ENCODE data around the gene OR8D2. TPM values are rescaled to one million over a fixed set of nuclear protein-coding genes. Genes with fewer than 3 reads are reported as not detected.

OR8D2 gene
- total and polyA plus RNA-seq, 2 donors (not counting 3 experiments of a cell fraction or from before 2014, with no cell fraction given), result not detected

GRCh38 chr11:124313131-124313530 is 6.9 kb downstream of the OR8D2 start:
- Histone ChIP-seq H4K20me1 (replicated peaks; ENCODE audit: control insufficient read depth, extremely low read depth, insufficient read depth, low read length) (no peaks in the 10 kb centered on the region), H3K4me3 (replicated peaks in 1 of 3; ENCODE audit: insufficient read depth in 1 of 3, low read depth in 1 of 3, low read length in 3 of 3) (no peak overlapping the region), H2AFZ (ENCODE audit: low read depth, low read length) (no peak overlapping the region), H3K4me2 (ENCODE audit: insufficient read depth, low read length) (no peak overlapping the region), H3K27me3 (ENCODE audit: control insufficient read depth in 2 of 2, insufficient read depth in 2 of 2, low read length in 2 of 2) (peaks cover 0 to 3% of the 10 kb centered on the region in 2 experiments), H3K27ac (ENCODE audit: insufficient read depth, low read depth, low read length) (no peak overlapping the region), H3K79me2 (ENCODE audit: control insufficient read depth, insufficient read depth, low read length) (no peaks in the 10 kb centered on the region), H3K36me3 (ENCODE audit: control insufficient read depth in 2 of 2, extremely low read depth in 1 of 2, insufficient read depth in 2 of 2, low read length in 2 of 2) (no peaks in the 10 kb centered on the region), H3K9me1 (replicated peaks; ENCODE audit: control insufficient read depth, extremely low read depth, insufficient read depth, low read length) (no peaks in the 10 kb centered on the region), H3K9ac (replicated peaks; ENCODE audit: extremely low read depth, insufficient read depth, low read length) (no peak overlapping the region), H3K4me1 (ENCODE audit: control insufficient read depth, extremely low read depth, insufficient read depth, low read length) (peaks cover 6% of the 10 kb centered on the region), H3K9me3 (replicated peaks; ENCODE audit: control insufficient read depth, insufficient read depth, low read length) (no peaks in the 10 kb centered on the region)
- ChIA-PET POLR2A (no interaction called here), CTCF (no interaction called here)
- FAIRE-seq (no peak), DNase-seq (ENCODE audit: low read depth, low spot score) (no peak)
- TF ChIP-seq JUN (IDR thresholded peaks at IDR 0.05; ENCODE audit: borderline replicate concordance, insufficient read depth, insufficient read length, low read depth) (no peak), POLR2A (IDR thresholded peaks at IDR 0.05; ENCODE audit: low read depth, low read length) (no peak), EZH2 (IDR thresholded peaks at IDR 0.05; ENCODE audit: borderline replicate concordance, low read depth, low read length, severe bottlenecking) (no peak), FOS (IDR thresholded peaks at IDR 0.05; ENCODE audit: borderline replicate concordance, insufficient read depth, low read length) (no peak), POLR2AphosphoS5 (IDR thresholded peaks at IDR 0.05; ENCODE audit: insufficient read depth, low read depth, low read length) (no peak), MYC (IDR thresholded peaks at IDR 0.05; ENCODE audit: low read depth, low read length) (no peak), GATA2 (IDR thresholded peaks at IDR 0.05; ENCODE audit: insufficient read depth, insufficient read length, low read depth, low read length) (no peak)
- TF ChIP-seq, protein P1, sequence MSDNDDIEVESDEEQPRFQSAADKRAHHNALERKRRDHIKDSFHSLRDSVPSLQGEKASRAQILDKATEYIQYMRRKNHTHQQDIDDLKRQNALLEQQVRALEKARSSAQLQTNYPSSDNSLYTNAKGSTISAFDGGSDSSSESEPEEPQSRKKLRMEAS (IDR thresholded peaks at IDR 0.05; ENCODE audit: insufficient read depth, insufficient read length), result no peak
- TF ChIP-seq, protein P2, sequence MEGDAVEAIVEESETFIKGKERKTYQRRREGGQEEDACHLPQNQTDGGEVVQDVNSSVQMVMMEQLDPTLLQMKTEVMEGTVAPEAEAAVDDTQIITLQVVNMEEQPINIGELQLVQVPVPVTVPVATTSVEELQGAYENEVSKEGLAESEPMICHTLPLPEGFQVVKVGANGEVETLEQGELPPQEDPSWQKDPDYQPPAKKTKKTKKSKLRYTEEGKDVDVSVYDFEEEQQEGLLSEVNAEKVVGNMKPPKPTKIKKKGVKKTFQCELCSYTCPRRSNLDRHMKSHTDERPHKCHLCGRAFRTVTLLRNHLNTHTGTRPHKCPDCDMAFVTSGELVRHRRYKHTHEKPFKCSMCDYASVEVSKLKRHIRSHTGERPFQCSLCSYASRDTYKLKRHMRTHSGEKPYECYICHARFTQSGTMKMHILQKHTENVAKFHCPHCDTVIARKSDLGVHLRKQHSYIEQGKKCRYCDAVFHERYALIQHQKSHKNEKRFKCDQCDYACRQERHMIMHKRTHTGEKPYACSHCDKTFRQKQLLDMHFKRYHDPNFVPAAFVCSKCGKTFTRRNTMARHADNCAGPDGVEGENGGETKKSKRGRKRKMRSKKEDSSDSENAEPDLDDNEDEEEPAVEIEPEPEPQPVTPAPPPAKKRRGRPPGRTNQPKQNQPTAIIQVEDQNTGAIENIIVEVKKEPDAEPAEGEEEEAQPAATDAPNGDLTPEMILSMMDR (IDR thresholded peaks at IDR 0.05; ENCODE audit: extremely low read depth in 1 of 2, insufficient read depth in 1 of 2, low read depth in 1 of 2, low read length in 2 of 2), result no peak
- dilution Hi-C loops (cut with MboI; ENCODE audit: extremely low pct_ligation_motif_present, low sequenced_read_pairs) (no loop called here), intact Hi-C loops (cut with micrococcal nuclease) (no loop called here)
- no TSS peak for BruUV-seq (replicated peaks)

Data from endothelial cell of umbilical vein (primary cell).